GM19239 (cell line): Measurements from ENCODE around the gene RAB36.

ENCODE experiments used
- DNase-seq: peaks from one replicate; pipeline ENCODE4 v3.0.0; 2011; ENCODE audit warnings: low spot score; ENCODE audit not compliant: insufficient read length
- FAIRE-seq: peaks from 2 replicates; lab custom pipeline; 2011; peaks lifted over from hg19 to GRCh38; lab: Jason Lieb, UNC

Gene RAB36

GRCh38 chr22:23107487-23108248 is 37.6 kb upstream of the RAB36 start:
- FAIRE-seq (no peak), DNase-seq (no peak)

- FAIRE-seq (no peak), DNase-seq (no peak)
These were observed 36.8 kb upstream of the RAB36 start for GRCh38 chr22:23108249-23109078.

DNA sequence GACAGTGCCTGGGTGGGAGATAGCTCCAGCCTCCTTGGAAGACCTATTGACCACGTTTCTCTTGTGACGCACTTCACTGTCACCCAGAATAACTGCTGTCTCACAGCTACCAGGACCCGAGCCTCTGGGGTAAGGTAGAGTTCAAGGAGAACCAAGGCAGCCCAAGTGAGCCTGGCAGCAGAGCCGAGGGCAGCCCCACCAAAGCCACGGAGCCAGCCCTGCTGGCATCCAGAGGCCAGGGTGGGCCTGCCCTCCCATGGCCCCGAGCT is 36.3 kb upstream of the RAB36 start:
- no peak for FAIRE-seq
- DNase-seq: no peak

DNA sequence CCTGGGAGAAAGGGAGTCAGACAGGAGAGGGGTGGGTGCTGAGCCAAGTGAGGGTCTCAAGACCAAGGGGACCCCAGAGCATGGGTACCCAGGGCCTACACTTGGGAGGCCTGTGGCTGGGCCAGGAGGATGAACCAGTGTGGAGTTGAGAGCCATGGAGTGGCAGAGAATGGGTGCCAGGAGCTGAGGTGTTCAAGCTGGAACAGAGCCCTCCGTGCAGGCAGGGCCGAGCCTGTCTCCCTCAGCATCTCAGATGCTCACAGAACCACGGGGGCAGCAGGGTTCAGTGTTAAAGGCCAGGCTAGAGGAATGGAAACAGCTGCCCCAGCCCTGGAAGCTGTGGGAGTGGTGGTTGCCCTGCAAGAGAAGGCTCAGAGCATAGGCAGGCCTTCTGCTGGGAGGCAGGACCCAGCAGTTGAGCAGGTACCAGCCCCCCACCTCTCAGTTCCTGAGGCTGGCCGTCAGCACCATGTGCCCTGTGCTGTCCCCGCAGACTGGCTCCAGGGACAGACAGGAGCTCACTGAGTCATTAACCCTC is 35.8 kb upstream of the RAB36 start:
- DNase-seq (no peak), FAIRE-seq (no peak)

GRCh38 chr22:23110190-23110921 is 34.9 kb upstream of the RAB36 start:
- no peak for FAIRE-seq
- no peak for DNase-seq

- FAIRE-seq (no peak), DNase-seq (no peak)
These were observed 34.3 kb upstream of the RAB36 start for GRCh38 chr22:23110922-23111527.

DNA sequence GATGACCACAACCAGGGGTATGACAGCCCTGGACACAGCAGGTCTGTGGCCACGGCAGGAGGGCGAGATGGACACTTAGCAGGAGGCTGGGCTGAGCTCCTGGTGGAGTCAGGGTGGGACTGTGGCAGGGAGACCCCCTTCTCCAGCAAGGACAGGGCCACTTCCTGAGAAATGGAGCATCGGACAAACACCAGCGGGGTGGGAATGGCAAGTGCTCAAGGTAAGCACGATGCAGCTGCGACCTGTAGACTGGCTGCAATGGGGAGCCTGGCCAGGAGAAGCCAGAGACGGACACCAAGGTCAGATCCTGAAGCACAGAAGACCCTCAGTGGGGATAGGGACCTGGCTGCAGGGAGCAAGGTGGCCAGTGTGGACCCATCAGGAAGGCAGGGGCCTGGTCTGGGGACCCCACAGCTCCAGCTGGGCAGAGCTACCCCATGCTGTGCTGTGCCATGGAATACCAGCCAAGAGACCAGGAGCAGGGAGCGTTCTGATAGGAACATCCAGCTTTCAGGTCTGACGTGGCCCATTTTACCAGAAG is 32.7 kb upstream of the RAB36 start:
- FAIRE-seq (no peak), DNase-seq (no peak)

DNA sequence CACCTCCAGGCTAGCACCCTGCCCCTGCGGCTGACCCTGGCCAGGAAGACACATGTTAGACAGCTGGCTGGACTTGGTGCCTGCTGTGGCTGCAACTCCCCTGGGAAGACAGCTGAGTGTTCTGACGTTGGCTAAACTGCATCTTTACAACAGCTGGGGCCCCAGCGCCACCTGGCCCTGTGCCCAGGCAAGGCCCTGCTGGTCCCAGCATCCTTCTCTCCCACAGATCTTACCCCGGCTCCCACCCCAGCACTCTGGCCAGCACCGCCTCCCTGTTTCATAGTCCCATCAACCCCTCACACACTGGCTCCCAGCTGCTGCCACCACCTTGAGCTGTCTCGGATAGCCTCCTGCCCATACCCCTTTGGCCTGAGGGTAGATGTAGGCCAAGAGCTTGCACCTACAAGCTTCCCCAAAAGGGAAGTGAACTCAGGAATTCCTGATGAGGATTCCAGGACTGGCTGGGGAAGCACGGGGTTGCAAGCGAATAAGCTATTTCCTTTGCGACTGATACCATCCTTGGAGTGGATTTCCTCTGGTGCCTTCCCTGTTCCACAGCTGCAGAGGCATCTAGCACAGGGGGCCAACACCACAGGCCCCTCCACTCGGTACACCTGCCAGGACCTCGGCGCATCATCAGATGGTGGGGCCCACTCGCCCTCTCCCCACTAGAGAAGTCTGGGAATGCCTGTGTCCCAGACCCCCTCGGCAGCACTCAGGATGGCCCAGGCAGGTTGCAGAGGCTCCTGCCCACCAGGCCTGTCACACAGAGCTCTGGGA is 32.0 kb upstream of the RAB36 start:
- DNase-seq: no peak

GRCh38 chr22:23113847-23114720 is 31.2 kb upstream of the RAB36 start:
- FAIRE-seq (no peak), DNase-seq (no peak)

More for the DNA sequence above, 32.0 kb upstream of the RAB36 start:
- FAIRE-seq: no peak

GRCh38 chr22:23114721-23115020 is 30.6 kb upstream of the RAB36 start:
- FAIRE-seq (no peak), DNase-seq (no peak)

DNA sequence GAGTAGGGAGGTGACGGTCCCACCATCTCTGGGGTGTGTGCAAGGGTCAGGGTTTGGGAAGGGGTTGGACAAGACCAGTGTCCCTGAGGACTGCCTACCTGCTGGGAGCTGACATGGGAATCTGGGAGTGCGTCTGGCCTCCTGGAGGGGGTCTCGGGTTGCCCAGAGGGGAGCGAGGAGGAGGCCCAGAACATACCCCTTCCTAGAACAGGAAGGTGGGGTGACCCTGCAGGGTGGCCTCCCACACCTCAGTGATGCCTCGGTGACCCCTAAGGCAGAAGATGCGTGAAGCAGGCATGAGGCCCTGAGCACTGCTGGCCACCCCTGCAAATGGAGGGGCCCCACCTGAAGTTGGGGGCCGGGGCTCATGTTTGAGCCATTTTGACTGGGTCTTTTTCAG is 29.9 kb upstream of the RAB36 start:
- FAIRE-seq: no peak

GRCh38 chr22:23115825-23116494 is 29.3 kb upstream of the RAB36 start:
- FAIRE-seq: no peak
- no peak for DNase-seq

More for the DNA sequence above, 29.9 kb upstream of the RAB36 start:
- no peak for DNase-seq

DNA sequence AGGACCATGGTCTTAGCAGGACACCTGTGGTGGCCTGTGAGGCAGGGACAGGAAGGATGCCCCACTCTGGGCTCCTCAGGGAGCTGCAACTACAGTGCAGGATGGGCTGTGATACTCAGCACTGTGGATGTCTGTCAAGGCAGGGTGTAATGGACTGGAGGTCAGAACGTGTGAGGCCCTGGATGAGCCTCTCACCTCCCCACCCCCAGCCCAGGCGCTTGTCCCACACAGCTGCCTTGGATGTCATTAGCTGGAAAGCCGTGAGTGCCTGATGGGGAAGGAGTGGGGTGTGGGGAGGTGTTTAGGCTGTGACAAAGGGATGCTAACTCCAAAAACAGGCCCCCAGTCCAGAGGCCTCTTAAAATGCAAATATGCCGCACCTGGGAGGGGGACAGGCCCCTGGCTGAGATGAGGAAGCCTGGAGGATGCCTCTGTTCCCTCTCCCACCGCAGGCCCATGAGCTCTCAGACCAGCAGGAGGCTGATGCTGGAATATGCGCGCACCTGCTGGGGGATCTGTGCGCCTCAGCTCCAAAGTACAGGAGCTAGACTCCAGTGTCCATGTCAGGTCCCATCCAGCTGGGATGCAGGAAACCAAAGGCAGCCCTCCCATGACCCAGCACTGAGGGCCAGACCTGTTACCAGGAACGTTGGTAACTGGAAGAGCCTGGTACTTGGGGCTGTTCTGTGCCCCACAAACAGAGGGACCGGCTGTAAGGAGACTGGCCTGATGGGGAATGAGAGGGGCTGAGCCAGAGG is 28.6 kb upstream of the RAB36 start:
- DNase-seq (no peak), FAIRE-seq (no peak)

DNA sequence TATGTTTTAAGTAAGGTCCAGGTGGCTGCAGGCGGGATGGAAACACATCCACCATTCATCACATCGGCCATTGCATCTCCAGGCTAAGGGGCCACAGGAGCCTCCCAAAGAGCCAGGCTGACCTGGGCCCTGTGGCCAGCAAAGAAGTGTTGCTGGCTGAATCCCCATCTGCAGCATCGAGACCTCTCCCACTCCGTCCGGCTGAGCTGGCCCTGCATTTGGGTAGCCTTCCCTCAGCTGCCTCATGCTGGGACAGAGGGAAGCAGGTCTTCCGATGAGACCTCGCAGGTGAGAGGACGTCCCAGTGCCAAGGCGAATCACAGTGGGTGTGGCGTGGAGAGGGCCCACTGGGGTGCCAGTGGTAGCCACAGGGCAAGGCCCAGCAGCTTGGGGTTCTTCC is 28.0 kb upstream of the RAB36 start:
- FAIRE-seq: no peak
- DNase-seq: no peak

- FAIRE-seq: no peak
- no peak for DNase-seq
These were observed 27.2 kb upstream of the RAB36 start for GRCh38 chr22:23117891-23118646.

- no peak for DNase-seq
- no peak for FAIRE-seq
These were observed 26.4 kb upstream of the RAB36 start for GRCh38 chr22:23118647-23119493.
